Kidney (tissue), 14 donors: ENCODE measurements around the gene PDE4C. TPM values are rescaled to one million over a fixed set of nuclear protein-coding genes. Genes with fewer than 3 reads are reported as not detected.

Source experiments
- DNase-seq, 5 donors: peaks; one replicate each; pipeline ENCODE4 v3.0.0-alpha.2; 2013 to 2020
- FAIRE-seq: peaks from 2 replicates; lab custom pipeline; 2012; peaks lifted over from hg19 to GRCh38; lab: Jason Lieb, UNC
- H3K27ac ChIP-seq, 2 donors: one replicate each; pipeline ENCODE4 v1.7.0; 2013; ENCODE audit warnings: low read depth in 2 of 2, low read length in 2 of 2, inconsistent platforms in 1 of 2
- H3K27me3 ChIP-seq: one replicate; pipeline ENCODE4 v1.7.1; 2013; ENCODE audit warnings: low read length, inconsistent platforms; ENCODE audit not compliant: control insufficient read depth, insufficient read depth
- H3K36me3 ChIP-seq, 3 donors: one replicate each; pipeline versions ENCODE4 v1.7.0 to v1.7.1; 2013; ENCODE audit warnings: low read length in 3 of 3, control low read depth in 1 of 3, inconsistent platforms in 1 of 3; ENCODE audit not compliant: insufficient read depth in 3 of 3, control insufficient read depth in 2 of 3
- H3K4me1 ChIP-seq, 3 donors: one replicate each; pipeline versions ENCODE4 v1.7.0 to v1.7.1; 2013; ENCODE audit warnings: low read length in 3 of 3, inconsistent platforms in 1 of 3, low read depth in 1 of 3; ENCODE audit not compliant: control insufficient read depth in 2 of 3, insufficient read depth in 2 of 3
- H3K4me3 ChIP-seq, 3 donors: one replicate each; pipeline versions ENCODE4 v1.7.0 to v1.8.1; 2013; ENCODE audit warnings: low read length in 3 of 3, control low read depth in 1 of 3, inconsistent platforms in 1 of 3
- H3K9ac ChIP-seq, 3 donors: one replicate each; pipeline versions ENCODE4 v1.7.0 to v1.7.1; 2013; ENCODE audit warnings: low read length in 3 of 3, control low read depth in 1 of 3, inconsistent platforms in 1 of 3
- H3K9me3 ChIP-seq, 3 donors: one replicate each; pipeline versions ENCODE4 v1.7.0 to v1.7.1; 2013; ENCODE audit warnings: low read length in 3 of 3, control low read depth in 1 of 3, inconsistent platforms in 1 of 3; ENCODE audit not compliant: control insufficient read depth in 2 of 3, insufficient read depth in 1 of 3
- intact Hi-C: fragments of 100-400 bp; cut with DNase I; formaldehyde crosslinking; loops from one replicate; pipeline ENCODE4 v1.11.1; 2022
- polyA plus RNA-seq: library from polyadenylated mRNA; stranded (reverse); fragments of 350-450 nt; fragmentation: Illumina TruSeq; extraction: RNeasy Lipid Tissue Mini Kit (QIAGEN cat#74804); gene quantifications from one replicate; pipeline ENCODE4 v1.2.3, GENCODE V29; 2014; ENCODE audit warnings: low read depth, low replicate concordance; ENCODE audit not compliant: insufficient read depth
- total RNA-seq: library from RNA; stranded (reverse); fragmentation: NEBNext Ultra II Directional; extraction: Animal tissue kit (Norgen Biotek cat#: 25700); gene quantifications from one replicate; pipeline ENCODE4 v1.2.1, GENCODE V29; 2021
- TF ChIP-seq, protein P1 (sequence below): IDR thresholded peaks from 3 replicates; pipeline ENCODE4 v1.5.1; 2012; ENCODE audit warnings: mild to moderate bottlenecking, moderate library complexity, borderline replicate concordance; ENCODE audit not compliant: insufficient read depth; ENCODE audit errors: extremely low read depth
- donor health status: control.
- donor health status: control.
- donor health status: control.
- donor health status: control.
- donor health status: control.
- donor health status: DM: yes; HTN: yes; CAD: no.
- donor health status: Normal renal cell carcinoma (clear cell type).

Gene PDE4C
- total and polyA plus RNA-seq, 2 donors from 2014 or later, result 2.0 TPM; not detected in 1

DNA sequence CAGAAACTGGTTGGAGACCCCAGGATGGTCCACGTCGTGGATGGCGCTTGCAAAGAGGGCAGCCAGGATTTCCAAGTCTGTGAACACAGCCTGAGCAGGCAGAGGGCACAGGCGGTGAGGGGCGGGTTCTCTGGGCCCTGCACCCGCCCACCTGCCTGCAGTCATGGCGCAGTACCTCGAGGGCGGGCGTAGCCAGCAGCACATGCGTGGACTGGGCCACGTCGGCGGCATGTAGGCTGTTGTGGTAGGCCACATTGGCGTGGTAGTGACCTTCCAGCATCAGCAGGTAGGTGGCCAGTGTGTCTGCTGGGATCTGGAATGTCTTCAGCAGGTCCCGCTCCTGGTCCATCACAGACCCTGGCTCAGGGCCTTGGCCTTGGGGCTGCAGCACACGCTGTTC, 8.1 kb downstream of the PDE4C start:
- Histone ChIP-seq H3K36me3 (no peaks in the 10 kb centered on the region), H3K4me3 (no peak overlapping the region), H3K9ac (no peak overlapping the region), H3K4me1 (peaks cover 0 to 2% (median 0%) of the 10 kb centered on the region in 3 donors), H3K27me3 (no peaks in the 10 kb centered on the region), H3K27ac (no peak overlapping the region), H3K9me3 (no peaks in the 10 kb centered on the region)
- intact Hi-C loops, result no loop called here
- no peak for FAIRE-seq
- TF ChIP-seq, protein P1, sequence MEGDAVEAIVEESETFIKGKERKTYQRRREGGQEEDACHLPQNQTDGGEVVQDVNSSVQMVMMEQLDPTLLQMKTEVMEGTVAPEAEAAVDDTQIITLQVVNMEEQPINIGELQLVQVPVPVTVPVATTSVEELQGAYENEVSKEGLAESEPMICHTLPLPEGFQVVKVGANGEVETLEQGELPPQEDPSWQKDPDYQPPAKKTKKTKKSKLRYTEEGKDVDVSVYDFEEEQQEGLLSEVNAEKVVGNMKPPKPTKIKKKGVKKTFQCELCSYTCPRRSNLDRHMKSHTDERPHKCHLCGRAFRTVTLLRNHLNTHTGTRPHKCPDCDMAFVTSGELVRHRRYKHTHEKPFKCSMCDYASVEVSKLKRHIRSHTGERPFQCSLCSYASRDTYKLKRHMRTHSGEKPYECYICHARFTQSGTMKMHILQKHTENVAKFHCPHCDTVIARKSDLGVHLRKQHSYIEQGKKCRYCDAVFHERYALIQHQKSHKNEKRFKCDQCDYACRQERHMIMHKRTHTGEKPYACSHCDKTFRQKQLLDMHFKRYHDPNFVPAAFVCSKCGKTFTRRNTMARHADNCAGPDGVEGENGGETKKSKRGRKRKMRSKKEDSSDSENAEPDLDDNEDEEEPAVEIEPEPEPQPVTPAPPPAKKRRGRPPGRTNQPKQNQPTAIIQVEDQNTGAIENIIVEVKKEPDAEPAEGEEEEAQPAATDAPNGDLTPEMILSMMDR, result no peak
- DNase-seq, result no peak

GRCh38 chr19:18216789-18217188, 9.4 kb downstream of the PDE4C start:
- H3K9me3 ChIP-seq, result no peaks in the 10 kb centered on the region

DNA sequence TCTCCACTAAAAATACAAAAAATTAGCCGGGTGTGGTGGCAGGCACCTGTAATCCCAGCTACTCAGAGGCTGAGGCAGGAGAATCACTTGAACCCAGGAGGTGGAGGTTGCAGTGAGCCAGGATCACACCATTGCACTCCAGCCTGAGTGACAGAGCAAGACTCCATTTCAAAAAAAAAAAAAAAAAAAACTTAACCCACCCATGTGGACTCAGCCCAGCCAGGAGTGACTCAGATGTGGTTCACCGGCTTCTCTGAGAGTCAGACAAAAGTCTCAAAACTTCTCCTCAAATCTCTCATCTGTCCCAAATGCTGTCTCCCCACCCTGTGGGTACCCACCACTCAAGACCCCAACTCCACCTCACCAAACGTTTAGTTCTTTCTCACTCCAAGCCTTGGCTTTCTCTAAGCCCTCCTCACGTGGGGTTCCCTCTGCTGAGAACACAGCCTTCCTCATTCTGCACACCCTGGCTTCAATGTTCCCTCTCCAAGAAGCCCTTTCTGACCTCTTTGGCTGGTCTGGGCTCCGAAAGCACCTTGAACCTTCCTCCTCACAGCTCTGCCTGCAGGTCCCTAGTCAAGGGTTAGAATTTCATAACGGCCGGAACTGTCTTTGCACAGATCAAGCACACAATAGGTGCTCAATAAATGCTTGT, 11.3 kb downstream of the PDE4C start:
- H3K27ac ChIP-seq, result no peak overlapping the region
- intact Hi-C loops, result no loop called here
- no peak for DNase-seq
- no peak for FAIRE-seq
- no peaks in the 10 kb centered on the region for H3K27me3 ChIP-seq
- H3K36me3 ChIP-seq, result no peaks in the 10 kb centered on the region
- H3K4me3 ChIP-seq, result no peak overlapping the region
- H3K4me1 ChIP-seq, result no peaks in the 10 kb centered on the region
- no peak overlapping the region for H3K9ac ChIP-seq
- TF ChIP-seq, protein P1, result no peak
- H3K9me3 ChIP-seq, result no peaks in the 10 kb centered on the region

More at GRCh38 chr19:18216789-18217188, 9.4 kb downstream of the PDE4C start:
- H3K4me1 ChIP-seq, result peaks cover 0 to 2% (median 0%) of the 10 kb centered on the region in 3 donors
- no peaks in the 10 kb centered on the region for H3K27me3 ChIP-seq
- DNase-seq, result no peak
- H3K4me3 ChIP-seq, result no peak overlapping the region
- intact Hi-C loops, result no loop called here
- no peak for FAIRE-seq
- no peak overlapping the region for H3K27ac ChIP-seq
- H3K9ac ChIP-seq, result no peak overlapping the region
- H3K36me3 ChIP-seq, result no peaks in the 10 kb centered on the region
- TF ChIP-seq, protein P1, result no peak
